ENCODE results near the gene CPA4.

GRCh38 chr7:130356121-130356875 lies 63.3 kb downstream of the CPA4 start:
- TF ChIP-seq POLR2A (IDR thresholded peaks at IDR 0.05) (no peak), CTCF (IDR thresholded peaks at IDR 0.05) (no peak), EP300 (IDR thresholded peaks at IDR 0.05; ENCODE audit: low read depth) (peak; percentile 69)

Data from transverse colon (tissue), 3 donors.